Uterus (tissue), 2 donors: ENCODE data around the gene ZBTB40.

Experiments used
- CTCF ChIP-seq, 4 experiments: fragments of 200-600 bp in 2 of 4; fragments of 450-650 bp in 2 of 4; sonication (generic) in 2 of 4; IDR thresholded peaks; one replicate each; pipeline ENCODE4 v1.5.1; 2016 to 2019; ENCODE audit warnings: antibody characterized with exemption in 4 of 4, mild to moderate bottlenecking in 2 of 4, moderate library complexity in 1 of 4
- POLR2A ChIP-seq, 2 donors: fragments of 450-650 bp; IDR thresholded peaks; one replicate each; pipeline ENCODE4 v1.6.1; 2016; ENCODE audit warnings: antibody characterized with exemption in 2 of 2, mild to moderate bottlenecking in 1 of 2, moderate library complexity in 1 of 2

GRCh38 chr1:22408230-22408629 is 43.4 kb upstream of the ZBTB40 start:
- TF ChIP-seq CTCF (IDR thresholded peaks at IDR 0.05) (no peak), POLR2A (IDR thresholded peaks at IDR 0.05) (no peak)
